LNCaP clone FGC (cell line): ENCODE data around the gene LATS1.
A peak's percentile ranks its signal among the peaks of the same experiment; 100 is the strongest.

ENCODE experiments used
- DNase-seq: peaks from one replicate; pipeline ENCODE4 v3.0.0-alpha.2; 2011; ENCODE audit warnings: low read depth
- H3K4me3 ChIP-seq: 2 replicates; pipeline ENCODE4 v1.5.1; 2011; ENCODE audit warnings: mild to moderate bottlenecking, low read depth, low read length, control low read depth
- CTCF ChIP-seq: IDR thresholded peaks from 2 replicates; pipeline ENCODE4 v1.5.1; 2012; ENCODE audit warnings: mild to moderate bottlenecking; ENCODE audit not compliant: control insufficient read depth, insufficient read depth; ENCODE audit errors: extremely low read depth

The LATS1 gene

GRCh38 chr6:149716181-149716963 is 1.5 kb downstream of the LATS1 start:
- peak overlapping the region; percentile 91 for H3K4me3 ChIP-seq
- no peak for DNase-seq
- no peak for TF ChIP-seq CTCF

- no peak for TF ChIP-seq CTCF
Measured at GRCh38 chr6:149714442-149714841, 3.5 kb downstream of the LATS1 start.

GRCh38 chr6:149711711-149712110 is 6.2 kb downstream of the LATS1 start:
- TF ChIP-seq CTCF: no peak
- DNase-seq: no peak
- H3K4me3 ChIP-seq: no peak overlapping the region

More at GRCh38 chr6:149714442-149714841, 3.5 kb downstream of the LATS1 start:
- no peak overlapping the region for H3K4me3 ChIP-seq
- DNase-seq: no peak

GRCh38 chr6:149701714-149702113 is 16.2 kb downstream of the LATS1 start:
- no peak overlapping the region for H3K4me3 ChIP-seq
- no peak for DNase-seq
- TF ChIP-seq CTCF: no peak

GRCh38 chr6:149699150-149699549 is 18.8 kb downstream of the LATS1 start:
- H3K4me3 ChIP-seq: no peak overlapping the region
- TF ChIP-seq CTCF: no peak
- no peak for DNase-seq

- no peak for TF ChIP-seq CTCF
- H3K4me3 ChIP-seq: no peak overlapping the region
- no peak for DNase-seq
Measured at GRCh38 chr6:149698175-149698574, 19.7 kb downstream of the LATS1 start.

- H3K4me3 ChIP-seq: no peak overlapping the region
- DNase-seq: no peak
- no peak for TF ChIP-seq CTCF
Measured at GRCh38 chr6:149696901-149697300, 21.0 kb downstream of the LATS1 start.
